Endothelial cell of umbilical vein (primary cell): ENCODE measurements around the gene HAUS7. TPM values are rescaled to one million over a fixed set of nuclear protein-coding genes. Genes with fewer than 3 reads are reported as not detected.
A peak's percentile ranks its signal among the peaks of the same experiment; 100 is the strongest.

Experiments used
- BruUV-seq: library from RNA; stranded (reverse); fragments of 400-500 nt; replicated peaks from 2 replicates; lab custom pipeline; 2021; lab: Mats Ljungman, UMichigan
- CTCF ChIA-PET: fragments of 300-600, 350-600 bp; sonication (Branson Sonifier 250); formaldehyde crosslinking; loops from one replicate; lab custom pipeline; 2021; ENCODE audit warnings: antibody characterized with exemption, inconsistent platforms; lab: Charles Lee
- POLR2A ChIA-PET: fragments of 300-600, 350-600 bp; sonication (Branson Sonifier 250); formaldehyde crosslinking; loops from one replicate; lab custom pipeline; 2021; ENCODE audit warnings: antibody characterized with exemption, inconsistent platforms; lab: Charles Lee
- DNase-seq: peaks from one replicate; pipeline ENCODE4 v3.0.0-alpha.2; 2011; ENCODE audit warnings: low read depth, low spot score
- FAIRE-seq: peaks from 2 replicates; lab custom pipeline; 2011; peaks lifted over from hg19 to GRCh38; lab: Jason Lieb, UNC
- H2AFZ ChIP-seq: 2 replicates; pipeline ENCODE4 v1.6.0; 2012; ENCODE audit warnings: low read depth, low read length, control low read depth, inconsistent platforms
- H3K27ac ChIP-seq: 2 replicates; pipeline ENCODE4 v1.5.1; 2011; ENCODE audit warnings: low read depth, mild to moderate bottlenecking, control low read depth, low read length, moderate library complexity; ENCODE audit not compliant: insufficient read depth
- H3K27me3 ChIP-seq, 2 experiments: 2 replicates each; pipeline versions ENCODE4 v1.6.0 to v1.6.1; 2011; ENCODE audit warnings: low read length in 2 of 2, mixed read lengths in 1 of 2; ENCODE audit not compliant: control insufficient read depth in 2 of 2, insufficient read depth in 2 of 2
- H3K36me3 ChIP-seq, 2 experiments: 2 replicates in 1 of 2; 3 replicates in 1 of 2; pipeline ENCODE4 v1.5.1; 2011; ENCODE audit warnings: low read length in 2 of 2, mild to moderate bottlenecking in 1 of 2, moderate library complexity in 1 of 2; ENCODE audit not compliant: control insufficient read depth in 2 of 2, insufficient read depth in 2 of 2; ENCODE audit errors: extremely low read depth in 1 of 2
- H3K4me1 ChIP-seq: 3 replicates; pipeline ENCODE4 v1.5.1; 2011; ENCODE audit warnings: mild to moderate bottlenecking, low read length; ENCODE audit not compliant: control insufficient read depth, insufficient read depth; ENCODE audit errors: extremely low read depth
- H3K4me2 ChIP-seq: 2 replicates; pipeline ENCODE4 v1.6.1; 2011; ENCODE audit warnings: low read length, control low read depth, mixed read lengths; ENCODE audit not compliant: insufficient read depth
- H3K4me3 ChIP-seq, 3 experiments: fragments of 200-600 bp in 1 of 3; sonication (generic), shearing (Covaris generic) in 1 of 3; replicated peaks in 1 of 3; 2 replicates each; pipeline ENCODE4 v1.5.1; 2011 to 2016; ENCODE audit warnings: control low read depth in 3 of 3, low read length in 3 of 3, mild to moderate bottlenecking in 2 of 3, inconsistent platforms in 1 of 3, low read depth in 1 of 3, moderate library complexity in 1 of 3; ENCODE audit not compliant: insufficient read depth in 1 of 3
- H3K79me2 ChIP-seq: 2 replicates; pipeline ENCODE4 v1.6.0; 2012; ENCODE audit warnings: low read length, inconsistent platforms; ENCODE audit not compliant: control insufficient read depth, insufficient read depth
- H3K9ac ChIP-seq: replicated peaks from 2 replicates; pipeline ENCODE3; 2011; ENCODE audit warnings: low read length, control low read depth; ENCODE audit not compliant: insufficient read depth; ENCODE audit errors: extremely low read depth
- H3K9me1 ChIP-seq: replicated peaks from 3 replicates; pipeline ENCODE4 v1.6.0; 2011; ENCODE audit warnings: mild to moderate bottlenecking, low read length; ENCODE audit not compliant: control insufficient read depth, insufficient read depth; ENCODE audit errors: extremely low read depth
- H3K9me3 ChIP-seq: replicated peaks from 2 replicates; pipeline ENCODE4 v1.5.1; 2012; ENCODE audit warnings: low read length, inconsistent platforms; ENCODE audit not compliant: control insufficient read depth, insufficient read depth
- H4K20me1 ChIP-seq: replicated peaks from 2 replicates; pipeline ENCODE3; 2011; ENCODE audit warnings: mild to moderate bottlenecking, low read length; ENCODE audit not compliant: control insufficient read depth, insufficient read depth; ENCODE audit errors: extremely low read depth
- EZH2 ChIP-seq: IDR thresholded peaks from 2 replicates; pipeline ENCODE4 v1.6.1; 2012; ENCODE audit warnings: borderline replicate concordance, low read depth, mild to moderate bottlenecking, moderate library complexity, low read length, inconsistent platforms; ENCODE audit not compliant: severe bottlenecking
- FOS ChIP-seq: IDR thresholded peaks from 2 replicates; pipeline ENCODE4 v1.6.1; 2011; ENCODE audit warnings: mild to moderate bottlenecking, low read length, moderate library complexity, borderline replicate concordance; ENCODE audit not compliant: insufficient read depth
- GATA2 ChIP-seq: IDR thresholded peaks from 2 replicates; pipeline ENCODE4 v1.7.0; 2011; ENCODE audit warnings: low read depth, mild to moderate bottlenecking, moderate library complexity, mixed read lengths, low read length; ENCODE audit not compliant: insufficient read length, insufficient read depth
- JUN ChIP-seq: IDR thresholded peaks from 2 replicates; pipeline ENCODE4 v1.6.1; 2011; ENCODE audit warnings: borderline replicate concordance, low read depth; ENCODE audit not compliant: insufficient read length, insufficient read depth
- MYC ChIP-seq: IDR thresholded peaks from one replicate; pipeline ENCODE4 v1.6.1; 2011; ENCODE audit warnings: mild to moderate bottlenecking, low read depth, low read length
- POLR2A ChIP-seq: IDR thresholded peaks from 2 replicates; pipeline ENCODE4 v1.6.1; 2012; ENCODE audit warnings: low read depth, mild to moderate bottlenecking, control low read depth, low read length
- POLR2AphosphoS5 ChIP-seq: IDR thresholded peaks from 2 replicates; pipeline ENCODE4 v1.6.1; 2012; ENCODE audit warnings: low read depth, mild to moderate bottlenecking, control low read depth, low read length, moderate library complexity; ENCODE audit not compliant: insufficient read depth
- dilution Hi-C: fragments of 300-500 bp; cut with MboI; formaldehyde crosslinking; loops from one replicate; pipeline ENCODE4 v1.15.0; 2019; ENCODE audit warnings: low sequenced_read_pairs; ENCODE audit not compliant: extremely low pct_ligation_motif_present
- intact Hi-C: fragments of 100-400 bp; cut with micrococcal nuclease; formaldehyde crosslinking; loops from one replicate; pipeline ENCODE4 v1.10.0; 2022
- polyA plus RNA-seq, 4 experiments: library from polyadenylated mRNA; depleted of rRNA in 3 of 4; stranded (reverse) in 3 of 4; unstranded in 1 of 4; fragments of >200 nt; gene quantifications; 2 replicates each; pipeline versions ENCODE4 v1.2.1 to v1.2.3, GENCODE V29; 2011 to 2012; ENCODE audit warnings: missing spikeins in 1 of 4
- total RNA-seq: library from RNA; stranded (reverse); gene quantifications from 2 replicates; pipeline ENCODE4 v1.2.3, GENCODE V29; 2021
- TF ChIP-seq, protein P1 (sequence below), 2 donors: IDR thresholded peaks; 1 replicate in 1 of 2; 2 replicates in 1 of 2; pipeline ENCODE4 v1.5.1; 2011; ENCODE audit warnings: low read length in 2 of 2, mild to moderate bottlenecking in 2 of 2, moderate library complexity in 2 of 2, control low read depth in 1 of 2, inconsistent platforms in 1 of 2, low read depth in 1 of 2; ENCODE audit not compliant: insufficient read depth in 1 of 2; ENCODE audit errors: extremely low read depth in 1 of 2
- TF ChIP-seq, protein P2 (sequence below): IDR thresholded peaks from 2 replicates; pipeline ENCODE4 v1.6.1; 2011; ENCODE audit not compliant: insufficient read depth, insufficient read length

HAUS7 gene
- total and polyA plus RNA-seq, 2 donors (not counting 3 experiments of a cell fraction or from before 2014, with no cell fraction given) = 31.0 to 46.4 TPM

DNA sequence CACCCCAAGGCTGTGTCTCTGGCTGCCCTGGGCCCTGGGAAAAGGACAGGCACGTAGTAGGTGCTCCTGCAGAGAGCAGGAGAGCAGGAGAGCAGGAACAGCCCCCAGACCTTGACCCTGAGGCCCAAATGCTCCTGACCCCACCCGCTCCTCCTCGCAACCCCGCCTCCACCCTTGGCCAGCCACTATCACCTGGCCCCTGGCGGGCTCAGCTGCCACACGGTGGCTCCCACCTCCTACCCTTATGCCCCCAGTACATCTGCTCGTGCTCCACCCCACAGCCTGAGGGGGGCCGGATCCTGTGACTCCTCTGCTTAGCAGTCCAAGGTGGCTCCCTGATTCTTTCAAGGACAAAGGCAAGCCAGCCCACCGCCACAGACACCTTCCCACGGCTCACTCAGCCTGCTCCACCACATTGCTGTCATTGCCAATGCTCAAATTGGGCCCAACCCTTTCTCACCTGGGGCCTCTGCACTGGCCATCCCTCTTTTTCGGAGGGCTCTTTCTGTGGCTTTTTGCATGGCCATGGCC, 5.4 kb upstream of the HAUS7 start:
- Histone ChIP-seq H4K20me1 (no peaks in the 10 kb centered on the region), H3K4me2 (no peak overlapping the region), H3K9me1 (no peaks in the 10 kb centered on the region), H3K9me3 (no peaks in the 10 kb centered on the region), H3K4me1 (peaks cover 28% of the 10 kb centered on the region), H3K27me3 (no peaks in the 10 kb centered on the region), H3K4me3 (no peak overlapping the region), H3K79me2 (no peaks in the 10 kb centered on the region), H3K9ac (no peak overlapping the region), H3K27ac (peak overlapping the region; percentile 73), H2AFZ (no peak overlapping the region), H3K36me3 (no peaks in the 10 kb centered on the region)
- no TSS peak for BruUV-seq
- DNase-seq (no peak), FAIRE-seq (peak; percentile 21)
- ChIA-PET CTCF (interaction anchor here (1.4 to 6.8 kb wide), 4 partner anchors 16 to 31 kb away, joined by 7 to 189 read pairs (median 10); partner anchors contain the start of gene BGN), POLR2A (interaction anchor here (1.2 to 1.6 kb wide), 2 partner anchors 16 to 19 kb away, joined by 4 to 6 read pairs; partner anchors contain the start of gene BGN)
- intact Hi-C loops = no loop called here
- TF ChIP-seq, protein P1, sequence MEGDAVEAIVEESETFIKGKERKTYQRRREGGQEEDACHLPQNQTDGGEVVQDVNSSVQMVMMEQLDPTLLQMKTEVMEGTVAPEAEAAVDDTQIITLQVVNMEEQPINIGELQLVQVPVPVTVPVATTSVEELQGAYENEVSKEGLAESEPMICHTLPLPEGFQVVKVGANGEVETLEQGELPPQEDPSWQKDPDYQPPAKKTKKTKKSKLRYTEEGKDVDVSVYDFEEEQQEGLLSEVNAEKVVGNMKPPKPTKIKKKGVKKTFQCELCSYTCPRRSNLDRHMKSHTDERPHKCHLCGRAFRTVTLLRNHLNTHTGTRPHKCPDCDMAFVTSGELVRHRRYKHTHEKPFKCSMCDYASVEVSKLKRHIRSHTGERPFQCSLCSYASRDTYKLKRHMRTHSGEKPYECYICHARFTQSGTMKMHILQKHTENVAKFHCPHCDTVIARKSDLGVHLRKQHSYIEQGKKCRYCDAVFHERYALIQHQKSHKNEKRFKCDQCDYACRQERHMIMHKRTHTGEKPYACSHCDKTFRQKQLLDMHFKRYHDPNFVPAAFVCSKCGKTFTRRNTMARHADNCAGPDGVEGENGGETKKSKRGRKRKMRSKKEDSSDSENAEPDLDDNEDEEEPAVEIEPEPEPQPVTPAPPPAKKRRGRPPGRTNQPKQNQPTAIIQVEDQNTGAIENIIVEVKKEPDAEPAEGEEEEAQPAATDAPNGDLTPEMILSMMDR (IDR thresholded peaks at IDR 0.05; ENCODE audit: extremely low read depth in 1 of 2, insufficient read depth in 1 of 2, low read depth in 1 of 2, low read length in 2 of 2) = no peak
- TF ChIP-seq POLR2AphosphoS5 (no peak), MYC (no peak), GATA2 (no peak), EZH2 (no peak), JUN (no peak), POLR2A (no peak), FOS (no peak)
- TF ChIP-seq, protein P2, sequence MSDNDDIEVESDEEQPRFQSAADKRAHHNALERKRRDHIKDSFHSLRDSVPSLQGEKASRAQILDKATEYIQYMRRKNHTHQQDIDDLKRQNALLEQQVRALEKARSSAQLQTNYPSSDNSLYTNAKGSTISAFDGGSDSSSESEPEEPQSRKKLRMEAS = no peak
- dilution Hi-C loops = no loop called here
